GM21576 (cell line): ENCODE results near the gene SLC22A1.
"Not testable (repeated sequence)": the region's sequence is repeated elsewhere in the genome, so short reads cannot be mapped to it uniquely, and the experiment has no call there.

Source experiments
- ATAC-seq: cut with Tn5 transposase; IDR thresholded peaks from one replicate; pipeline ENCODE4 v1.9.1; 2021; ENCODE audit warnings: mild to moderate bottlenecking, moderate library complexity; ENCODE audit not compliant: unreplicated experiment

The SLC22A1 gene

GRCh38 chr6:160137130-160137988 is 15.7 kb downstream of the SLC22A1 start:
- no peak for ATAC-seq

GRCh38 chr6:160137989-160138835 is 16.6 kb downstream of the SLC22A1 start:
- ATAC-seq = peak; percentile 72

GRCh38 chr6:160138839-160139419 is 17.3 kb downstream of the SLC22A1 start:
- ATAC-seq = no peak

- no peak for ATAC-seq
Measured at GRCh38 chr6:160139420-160139851, 17.8 kb downstream of the SLC22A1 start.

GRCh38 chr6:160140493-160140892 is 18.9 kb downstream of the SLC22A1 start:
- not testable (repeated sequence) for ATAC-seq

- no peak for ATAC-seq
Measured at GRCh38 chr6:160141001-160141726, 19.5 kb downstream of the SLC22A1 start.

- no peak for ATAC-seq
Measured at GRCh38 chr6:160142115-160142715, 20.6 kb downstream of the SLC22A1 start.

GRCh38 chr6:160146454-160147145 is 25.0 kb downstream of the SLC22A1 start:
- ATAC-seq = no peak

- ATAC-seq = no peak
Measured at GRCh38 chr6:160147146-160147536, 25.5 kb downstream of the SLC22A1 start.

GRCh38 chr6:160154471-160154870 is 32.9 kb downstream of the SLC22A1 start:
- no peak for ATAC-seq

GRCh38 chr6:160156842-160157241 is 35.2 kb downstream of the SLC22A1 start:
- no peak for ATAC-seq

- no peak for ATAC-seq
Measured at GRCh38 chr6:160160450-160160849, 38.8 kb downstream of the SLC22A1 start.

- no peak for ATAC-seq
Measured at GRCh38 chr6:160160929-160161646, 39.5 kb downstream of the SLC22A1 start.

- ATAC-seq = no peak
Measured at GRCh38 chr6:160161647-160161986, 40.0 kb downstream of the SLC22A1 start.

- no peak for ATAC-seq
Measured at GRCh38 chr6:160162030-160162566, 40.5 kb downstream of the SLC22A1 start.

- ATAC-seq = no peak
Measured at GRCh38 chr6:160163425-160163824, 41.8 kb downstream of the SLC22A1 start.

- ATAC-seq = no peak
Measured at GRCh38 chr6:160163912-160164311, 42.3 kb downstream of the SLC22A1 start.

GRCh38 chr6:160165928-160166327 is 44.3 kb downstream of the SLC22A1 start:
- not testable (repeated sequence) for ATAC-seq
